ENCODE measurements around the gene ATRNL1.

Gene ATRNL1

GRCh38 chr10:115093286-115093775 lies at the start of gene ATRNL1:
Gene ATRNL1, plus strand, starts transcription at chr10:115093365. Its CDS starts 386 bp downstream, at chr10:115093751.
- peak; percentile 8 for DNase-seq (ENCODE audit: insufficient read length, low spot score)

GRCh38 chr10:115043719-115044118 lies 49.4 kb upstream of the ATRNL1 start:
- DNase-seq (ENCODE audit: insufficient read length, low spot score) (no peak), FAIRE-seq (no peak)

More at GRCh38 chr10:115093286-115093775, at the start of gene ATRNL1:
- FAIRE-seq, result no peak

GRCh38 chr10:115044891-115045290 lies 48.3 kb upstream of the ATRNL1 start:
- no peak for FAIRE-seq
- DNase-seq (ENCODE audit: insufficient read length, low spot score), result no peak

GRCh38 chr10:115045499-115045898 lies 47.7 kb upstream of the ATRNL1 start:
- DNase-seq (ENCODE audit: insufficient read length, low spot score) (no peak), FAIRE-seq (no peak)

- no peak for FAIRE-seq
- no peak for DNase-seq (ENCODE audit: insufficient read length, low spot score)
Observed at GRCh38 chr10:115046686-115047236, 46.4 kb upstream of the ATRNL1 start.

- no peak for FAIRE-seq
Observed at GRCh38 chr10:115047705-115048104, 45.5 kb upstream of the ATRNL1 start.

GRCh38 chr10:115049318-115049717 lies 43.8 kb upstream of the ATRNL1 start:
- DNase-seq (ENCODE audit: insufficient read length, low spot score) (no peak), FAIRE-seq (no peak)

More at GRCh38 chr10:115047705-115048104, 45.5 kb upstream of the ATRNL1 start:
- DNase-seq (ENCODE audit: insufficient read length, low spot score), result no peak

- FAIRE-seq, result no peak
Observed at GRCh38 chr10:115049960-115050359, 43.2 kb upstream of the ATRNL1 start.

GRCh38 chr10:115050375-115051010 lies 42.7 kb upstream of the ATRNL1 start:
- FAIRE-seq, result no peak
- DNase-seq (ENCODE audit: insufficient read length, low spot score), result no peak

More at GRCh38 chr10:115049960-115050359, 43.2 kb upstream of the ATRNL1 start:
- DNase-seq (ENCODE audit: insufficient read length, low spot score), result peak; percentile 13

GRCh38 chr10:115051216-115051615 lies 41.9 kb upstream of the ATRNL1 start:
- DNase-seq (ENCODE audit: insufficient read length, low spot score), result no peak
- no peak for FAIRE-seq

GRCh38 chr10:115052226-115052625 lies 40.9 kb upstream of the ATRNL1 start:
- DNase-seq (ENCODE audit: insufficient read length, low spot score) (no peak), FAIRE-seq (no peak)

- no peak for FAIRE-seq
- DNase-seq (ENCODE audit: insufficient read length, low spot score), result no peak
Observed at GRCh38 chr10:115052728-115053127, 40.4 kb upstream of the ATRNL1 start.

GRCh38 chr10:115056186-115056585 lies 37.0 kb upstream of the ATRNL1 start:
- DNase-seq (ENCODE audit: insufficient read length, low spot score) (no peak), FAIRE-seq (no peak)

GRCh38 chr10:115059301-115059898 lies 33.8 kb upstream of the ATRNL1 start:
- DNase-seq (ENCODE audit: insufficient read length, low spot score) (no peak), FAIRE-seq (no peak)

- FAIRE-seq (no peak), DNase-seq (ENCODE audit: insufficient read length, low spot score) (no peak)
Observed at GRCh38 chr10:115063701-115064658, 29.2 kb upstream of the ATRNL1 start.

GRCh38 chr10:115065801-115066200 lies 27.4 kb upstream of the ATRNL1 start:
- FAIRE-seq, result no peak
- DNase-seq (ENCODE audit: insufficient read length, low spot score), result no peak

- DNase-seq (ENCODE audit: insufficient read length, low spot score), result no peak
- FAIRE-seq, result no peak
Observed at GRCh38 chr10:115066528-115066927, 26.6 kb upstream of the ATRNL1 start.

GRCh38 chr10:115073796-115074195 lies 19.4 kb upstream of the ATRNL1 start:
- no peak for FAIRE-seq
- DNase-seq (ENCODE audit: insufficient read length, low spot score), result no peak

- DNase-seq (ENCODE audit: insufficient read length, low spot score) (no peak), FAIRE-seq (no peak)
Observed at GRCh38 chr10:115082506-115082905, 10.7 kb upstream of the ATRNL1 start.

GRCh38 chr10:115084277-115084850 lies 8.8 kb upstream of the ATRNL1 start:
- DNase-seq (ENCODE audit: insufficient read length, low spot score), result no peak
- FAIRE-seq, result no peak

Measured in HTR-8/SVneo (cell line).